GM12801 (cell line): Measurements from ENCODE around the gene GPC6.

Source experiments
- TF ChIP-seq, protein P1 (sequence below): IDR thresholded peaks from one replicate; pipeline ENCODE4 v1.5.1; 2011; ENCODE audit warnings: control low read depth; ENCODE audit not compliant: insufficient read length; ENCODE audit errors: extremely low read depth

The GPC6 gene

DNA sequence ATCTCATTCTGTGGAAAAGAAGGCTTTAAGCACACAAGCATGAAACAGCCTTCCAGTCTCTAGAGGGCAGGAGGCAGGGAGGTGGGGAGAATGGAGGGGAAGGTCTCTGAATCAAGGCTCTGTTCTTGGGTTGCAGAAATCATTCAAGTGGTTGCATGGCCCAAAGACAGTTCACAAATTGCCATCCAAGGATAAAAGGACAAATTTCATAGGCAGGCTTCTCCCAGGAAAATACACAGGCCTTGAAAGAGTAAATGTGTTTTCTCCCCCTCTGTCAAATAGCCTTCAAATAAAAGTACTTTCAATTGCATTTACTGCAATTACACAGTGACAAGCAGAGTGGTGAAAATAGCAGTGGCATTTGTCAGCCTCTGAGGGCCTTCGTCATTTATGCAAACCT is 802.0 kb downstream of the GPC6 start:
- TF ChIP-seq, protein P1, sequence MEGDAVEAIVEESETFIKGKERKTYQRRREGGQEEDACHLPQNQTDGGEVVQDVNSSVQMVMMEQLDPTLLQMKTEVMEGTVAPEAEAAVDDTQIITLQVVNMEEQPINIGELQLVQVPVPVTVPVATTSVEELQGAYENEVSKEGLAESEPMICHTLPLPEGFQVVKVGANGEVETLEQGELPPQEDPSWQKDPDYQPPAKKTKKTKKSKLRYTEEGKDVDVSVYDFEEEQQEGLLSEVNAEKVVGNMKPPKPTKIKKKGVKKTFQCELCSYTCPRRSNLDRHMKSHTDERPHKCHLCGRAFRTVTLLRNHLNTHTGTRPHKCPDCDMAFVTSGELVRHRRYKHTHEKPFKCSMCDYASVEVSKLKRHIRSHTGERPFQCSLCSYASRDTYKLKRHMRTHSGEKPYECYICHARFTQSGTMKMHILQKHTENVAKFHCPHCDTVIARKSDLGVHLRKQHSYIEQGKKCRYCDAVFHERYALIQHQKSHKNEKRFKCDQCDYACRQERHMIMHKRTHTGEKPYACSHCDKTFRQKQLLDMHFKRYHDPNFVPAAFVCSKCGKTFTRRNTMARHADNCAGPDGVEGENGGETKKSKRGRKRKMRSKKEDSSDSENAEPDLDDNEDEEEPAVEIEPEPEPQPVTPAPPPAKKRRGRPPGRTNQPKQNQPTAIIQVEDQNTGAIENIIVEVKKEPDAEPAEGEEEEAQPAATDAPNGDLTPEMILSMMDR: no peak

DNA sequence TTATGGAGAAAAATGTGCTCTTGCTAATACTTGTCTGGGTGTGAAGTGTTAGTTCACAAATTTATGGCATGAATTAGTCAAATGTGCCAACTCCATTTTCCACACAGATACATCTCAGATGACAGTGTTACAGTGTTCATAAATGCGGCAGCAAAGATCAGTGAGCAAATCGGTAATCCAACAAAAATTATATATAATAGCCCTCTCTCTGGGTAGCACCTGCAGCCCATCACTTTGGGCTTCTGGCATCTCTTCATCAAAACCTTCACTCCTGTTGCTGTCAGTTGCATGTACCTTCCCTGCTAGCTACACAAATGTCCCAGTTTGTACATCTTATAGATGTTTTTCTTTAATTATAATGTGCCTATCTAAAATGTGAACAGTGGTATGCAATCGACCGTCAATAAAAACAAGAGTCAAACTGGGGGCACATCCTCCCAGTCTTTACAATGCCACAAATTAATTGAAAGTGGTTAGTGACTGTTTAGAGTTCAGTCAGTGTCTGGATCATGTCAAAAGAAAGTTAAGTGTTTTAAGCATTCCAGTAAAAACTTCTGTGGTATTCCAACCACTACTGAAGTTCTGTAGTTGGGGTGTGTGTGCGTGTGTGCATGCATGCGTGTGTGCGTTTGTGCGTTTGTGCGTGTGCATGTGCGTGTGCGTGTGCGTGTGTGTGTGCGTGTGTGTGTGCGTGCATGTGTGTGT is 804.0 kb downstream of the GPC6 start:
- TF ChIP-seq, protein P1: no peak

DNA sequence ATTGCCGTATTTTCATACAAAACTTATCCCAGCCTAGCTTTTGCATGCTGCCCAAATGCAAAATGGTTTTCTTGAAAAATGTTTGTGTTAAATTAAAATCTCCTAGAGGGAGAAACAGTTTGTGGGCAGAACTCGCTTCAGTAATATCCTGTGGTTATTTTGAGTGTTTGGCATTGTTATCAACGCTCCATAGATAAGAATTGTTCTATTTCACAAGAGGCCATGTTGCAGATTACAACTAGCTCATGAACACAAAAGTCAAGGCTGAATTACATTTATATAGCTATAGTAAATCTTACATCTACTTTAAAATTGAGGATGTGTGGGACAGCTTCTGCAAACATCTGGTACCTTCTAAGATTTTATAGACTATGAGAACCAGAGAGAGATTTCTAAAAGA is 805.0 kb downstream of the GPC6 start:
- TF ChIP-seq, protein P1: no peak

DNA sequence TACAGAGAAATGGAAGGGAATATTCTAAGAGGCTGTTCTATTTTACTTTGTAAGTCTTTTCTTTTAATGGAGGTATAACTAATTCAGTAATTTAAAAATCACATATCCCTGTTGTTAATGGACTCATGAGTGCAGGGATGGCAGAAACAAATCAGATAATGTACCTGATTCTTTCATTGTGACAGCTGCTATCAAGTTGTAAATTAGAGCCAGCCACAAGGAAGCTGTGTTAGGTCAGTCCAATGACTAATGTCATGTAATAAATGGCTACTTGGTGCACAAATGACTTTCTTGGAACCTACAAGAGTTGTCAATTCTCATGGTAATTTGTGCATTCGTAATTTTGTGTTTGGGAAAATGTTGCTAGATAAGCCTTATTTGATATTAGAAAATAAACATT is 806.5 kb downstream of the GPC6 start:
- TF ChIP-seq, protein P1: no peak

DNA sequence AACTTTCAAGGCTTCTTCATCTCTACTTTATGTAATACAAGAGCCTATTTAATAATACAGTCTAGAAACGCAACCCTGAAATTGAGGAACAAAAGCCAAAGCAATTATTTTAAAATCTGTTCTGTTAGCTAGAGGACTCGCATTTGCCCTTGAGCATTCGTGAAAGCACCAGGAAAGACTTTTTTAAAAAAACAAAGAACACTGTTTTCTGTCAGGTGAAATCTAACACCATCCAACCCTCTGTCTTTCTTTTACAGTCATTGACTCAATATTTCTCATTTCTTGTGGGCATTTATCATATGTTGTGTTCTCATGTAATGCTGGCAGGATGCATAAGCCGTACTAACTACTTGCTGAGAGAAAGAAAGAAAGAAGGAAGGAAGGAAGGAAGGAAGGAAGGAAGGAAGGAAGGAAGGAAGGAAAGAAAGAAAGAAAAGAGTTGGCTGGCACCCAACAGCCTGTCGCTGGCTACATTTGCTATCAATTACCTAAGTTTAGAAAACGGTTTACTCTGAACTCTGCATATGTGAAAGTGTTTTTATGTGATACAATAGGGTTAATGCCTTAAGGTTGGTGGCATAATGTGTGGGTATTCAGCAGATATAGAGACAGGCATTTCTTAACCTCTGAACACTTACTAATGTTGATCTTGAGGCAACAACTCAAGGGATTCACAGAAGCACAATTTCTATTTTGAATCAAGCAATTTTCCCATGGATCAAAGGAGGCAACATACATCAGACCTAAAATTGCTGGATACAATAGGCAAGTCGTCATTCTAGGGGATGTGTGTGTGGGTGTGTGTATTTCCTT is 807.4 kb downstream of the GPC6 start:
- TF ChIP-seq, protein P1: no peak

DNA sequence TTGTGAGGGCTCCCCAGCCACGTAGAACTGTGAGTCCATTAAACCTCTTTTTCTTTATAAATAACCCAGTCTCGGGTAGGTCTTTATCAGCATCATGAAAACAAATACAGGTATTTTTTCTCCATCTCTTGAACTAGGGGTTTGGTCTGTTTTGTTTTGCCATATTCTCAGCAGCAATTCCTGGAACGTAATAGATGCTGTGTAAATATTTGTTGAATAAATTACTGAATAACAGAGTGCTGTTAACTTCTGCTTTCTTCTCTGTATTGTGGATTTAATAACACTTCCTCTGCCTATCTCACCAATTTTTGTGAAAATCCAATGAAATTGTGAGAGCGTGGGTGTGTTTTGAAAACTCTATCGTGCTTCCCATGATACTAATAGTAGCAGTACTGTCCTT is 823.4 kb downstream of the GPC6 start:
- TF ChIP-seq, protein P1: no peak

DNA sequence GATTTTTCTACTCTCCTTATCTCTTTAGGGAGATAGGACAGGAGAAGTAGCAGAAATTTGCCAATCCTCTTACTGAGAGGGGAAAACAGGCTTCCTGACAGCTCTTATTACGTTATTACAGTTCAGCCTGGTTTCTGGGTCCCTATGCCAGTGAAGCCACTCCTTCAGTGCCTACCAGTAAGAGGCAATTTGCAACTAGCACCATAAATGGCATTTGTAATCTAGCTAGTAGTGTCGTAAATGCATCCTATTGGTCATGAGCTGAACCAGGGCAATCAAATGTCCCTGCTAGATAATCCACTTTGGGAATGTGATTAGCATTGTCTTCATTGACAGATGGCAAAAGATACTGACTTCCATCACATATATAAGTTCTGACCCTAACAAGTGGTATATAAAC is 824.1 kb downstream of the GPC6 start:
- TF ChIP-seq, protein P1: no peak
